Neuron (in vitro differentiated cells): ENCODE measurements around the gene SMPDL3B.
"Not testable (repeated sequence)": the region's sequence is repeated elsewhere in the genome, so short reads cannot be mapped to it uniquely, and the experiment has no call there.

Experiments
- H2AFZ ChIP-seq: one replicate; pipeline ENCODE4 v1.6.1; 2013; ENCODE audit warnings: low read depth, mild to moderate bottlenecking, inconsistent platforms, low read length, moderate library complexity
- H3K27me3 ChIP-seq: one replicate; pipeline ENCODE4 v1.6.1; 2013; ENCODE audit warnings: low read length; ENCODE audit not compliant: insufficient read depth
- H3K36me3 ChIP-seq: one replicate; pipeline ENCODE4 v1.6.1; 2013; ENCODE audit warnings: low read length; ENCODE audit not compliant: insufficient read depth
- H3K4me1 ChIP-seq: one replicate; pipeline ENCODE4 v1.6.1; 2013; ENCODE audit warnings: low read length; ENCODE audit not compliant: insufficient read depth
- H3K4me3 ChIP-seq: 2 replicates; pipeline ENCODE4 v1.5.1; 2013; ENCODE audit warnings: mild to moderate bottlenecking, low read length, moderate library complexity
- H3K9me3 ChIP-seq: one replicate; pipeline ENCODE4 v1.6.1; 2013; ENCODE audit warnings: low read length

Gene SMPDL3B

DNA sequence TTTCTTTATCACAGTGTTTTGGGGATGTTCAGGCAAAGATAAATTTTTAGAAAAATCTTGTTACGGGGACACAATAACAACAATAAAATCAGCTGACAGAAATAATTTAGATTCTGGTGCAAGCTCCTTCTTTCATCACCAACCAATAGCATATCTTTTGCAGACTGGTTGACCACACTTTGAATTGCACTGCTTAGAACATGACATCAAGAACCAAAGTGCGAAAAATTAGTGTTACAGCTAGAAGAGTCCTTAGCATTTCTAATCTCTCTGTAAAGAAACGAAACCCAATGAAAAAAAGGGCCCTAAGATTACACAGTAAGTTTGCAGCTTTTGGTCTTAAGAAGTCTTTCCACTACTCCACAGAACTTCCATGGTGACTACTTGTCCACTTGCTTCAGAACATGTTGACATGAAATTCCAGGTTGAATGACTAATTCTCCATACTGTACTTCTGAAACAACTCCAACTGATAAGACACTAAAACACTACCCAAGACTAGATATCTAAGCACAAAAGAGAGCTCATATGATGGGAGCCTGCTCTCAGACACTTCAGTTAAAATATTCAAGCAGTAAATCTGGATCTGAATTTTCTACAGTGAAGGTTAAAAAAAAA, 56.2 kb downstream of the SMPDL3B start:
- H3K36me3 ChIP-seq: peaks cover 74% of the 10 kb centered on the region

DNA sequence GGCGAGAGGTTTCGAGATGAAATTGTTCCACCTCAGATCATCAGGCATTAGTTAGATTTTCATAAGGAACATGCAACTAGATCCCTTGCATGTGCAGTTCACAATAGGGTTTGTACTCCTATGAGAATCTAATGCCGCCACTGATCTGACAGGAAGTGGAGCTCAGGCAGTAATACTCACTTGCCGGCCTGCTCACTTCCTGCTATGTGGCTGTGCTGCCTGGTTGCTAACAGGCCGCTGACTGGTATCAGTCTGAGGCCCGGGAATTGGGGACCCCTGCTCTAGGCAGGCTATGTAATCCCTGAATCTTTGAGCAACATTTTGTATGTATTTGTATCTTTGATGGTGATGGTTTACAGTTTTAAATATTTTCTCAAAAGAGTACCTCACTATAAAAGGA, 57.5 kb downstream of the SMPDL3B start:
- Histone ChIP-seq H3K27me3 (no peaks in the 10 kb centered on the region), H2AFZ (no peak overlapping the region), H3K36me3 (peaks cover 83% of the 10 kb centered on the region), H3K4me1 (no peaks in the 10 kb centered on the region), H3K9me3 (no peaks in the 10 kb centered on the region), H3K4me3 (no peak overlapping the region)

More for the DNA sequence above, 56.2 kb downstream of the SMPDL3B start:
- Histone ChIP-seq H2AFZ (no peak overlapping the region), H3K4me1 (no peaks in the 10 kb centered on the region), H3K9me3 (no peaks in the 10 kb centered on the region), H3K27me3 (no peaks in the 10 kb centered on the region), H3K4me3 (no peak overlapping the region)

DNA sequence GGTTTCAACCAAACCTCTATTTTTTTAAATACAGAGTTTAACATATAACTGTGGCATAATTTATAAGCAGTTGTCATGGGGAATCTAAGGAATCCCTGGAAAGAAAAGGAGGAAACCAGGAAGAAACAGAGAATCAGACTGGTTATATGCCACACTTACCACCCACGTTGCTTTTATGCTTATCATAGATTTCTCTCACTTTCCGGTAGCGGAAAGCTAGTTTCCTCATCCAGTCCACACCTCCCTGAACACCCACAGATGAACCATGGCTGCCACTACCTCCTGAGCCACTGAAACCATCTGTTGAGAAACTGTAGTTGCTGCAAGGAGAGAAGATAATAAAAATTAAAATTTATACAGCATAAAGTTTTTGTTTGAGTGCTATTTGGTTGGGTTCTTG, 58.4 kb downstream of the SMPDL3B start:
- H3K27me3 ChIP-seq: no peaks in the 10 kb centered on the region
- peaks cover 82% of the 10 kb centered on the region for H3K36me3 ChIP-seq
- no peaks in the 10 kb centered on the region for H3K9me3 ChIP-seq
- no peak overlapping the region for H3K4me3 ChIP-seq
- H2AFZ ChIP-seq: no peak overlapping the region
- no peaks in the 10 kb centered on the region for H3K4me1 ChIP-seq

DNA sequence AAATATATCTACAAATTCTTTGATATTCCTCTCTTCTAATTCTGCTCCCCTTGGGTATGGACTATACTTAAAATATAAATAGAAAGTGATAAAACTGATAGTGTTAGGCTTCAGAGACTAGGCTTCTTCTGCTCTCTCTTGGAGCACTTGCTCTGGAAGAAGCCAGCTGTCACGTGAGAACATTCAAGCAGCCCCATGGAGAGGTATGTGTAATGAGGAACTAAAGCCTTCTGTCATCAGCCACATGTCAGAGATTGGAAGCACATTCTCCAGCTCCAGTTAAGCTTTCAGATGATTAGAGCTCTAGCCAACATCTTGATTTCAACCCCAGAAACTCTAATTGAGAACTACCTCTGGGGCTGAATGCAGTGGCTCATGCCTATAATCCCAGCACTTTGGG, 59.3 kb downstream of the SMPDL3B start:
- H3K27me3 ChIP-seq: no peaks in the 10 kb centered on the region
- no peaks in the 10 kb centered on the region for H3K4me1 ChIP-seq
- H3K4me3 ChIP-seq: no peak overlapping the region
- H3K9me3 ChIP-seq: no peaks in the 10 kb centered on the region
- H2AFZ ChIP-seq: no peak overlapping the region
- H3K36me3 ChIP-seq: peaks cover 80% of the 10 kb centered on the region

DNA sequence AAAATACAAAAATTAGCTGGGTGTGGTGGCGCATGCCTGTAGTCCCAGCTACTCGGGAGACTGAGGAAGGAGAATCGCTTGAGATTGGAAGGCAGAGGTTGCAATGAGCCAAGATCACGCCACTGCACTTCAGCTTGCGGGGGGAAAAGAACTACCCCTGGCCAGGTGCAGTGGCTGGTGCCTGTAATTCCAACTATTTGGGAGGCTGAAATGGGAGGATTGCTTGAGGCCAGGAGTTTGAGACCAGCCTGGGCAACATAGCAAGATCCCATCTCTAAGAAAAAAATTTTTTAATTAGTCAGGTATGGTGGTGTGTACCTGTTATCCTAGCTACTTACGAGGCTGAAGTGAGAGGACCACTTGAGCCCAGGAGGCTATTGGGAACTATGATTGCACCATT, 59.7 kb downstream of the SMPDL3B start:
- not testable (repeated sequence) for H3K4me3 ChIP-seq, H3K9me3 ChIP-seq, H3K27me3 ChIP-seq, H2AFZ ChIP-seq, H3K4me1 ChIP-seq
- H3K36me3 ChIP-seq: peaks cover 81% of the 10 kb centered on the region

DNA sequence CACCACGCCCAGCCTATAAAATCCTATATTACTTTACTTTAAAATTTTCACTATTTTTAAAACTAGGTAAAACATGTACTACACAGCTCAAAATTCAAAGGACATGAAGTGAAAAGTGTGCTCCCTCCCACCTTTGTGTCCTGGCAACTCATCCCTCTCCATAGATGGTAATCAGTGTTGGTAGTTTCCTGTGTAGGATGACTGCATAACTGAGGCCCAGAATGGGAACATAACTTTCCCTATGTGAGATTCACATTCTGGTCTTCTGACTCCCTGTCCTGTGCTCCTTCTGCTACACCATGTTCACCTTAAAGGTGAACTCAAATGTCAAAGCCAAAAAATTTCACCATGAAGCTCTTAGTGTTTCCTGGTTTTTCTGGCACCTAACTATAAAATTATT, 64.3 kb downstream of the SMPDL3B start:
- H3K4me3 ChIP-seq: no peak overlapping the region
- no peaks in the 10 kb centered on the region for H3K27me3 ChIP-seq
- no peaks in the 10 kb centered on the region for H3K9me3 ChIP-seq
- peaks cover 66% of the 10 kb centered on the region for H3K36me3 ChIP-seq
- H3K4me1 ChIP-seq: no peaks in the 10 kb centered on the region
- H2AFZ ChIP-seq: no peak overlapping the region

DNA sequence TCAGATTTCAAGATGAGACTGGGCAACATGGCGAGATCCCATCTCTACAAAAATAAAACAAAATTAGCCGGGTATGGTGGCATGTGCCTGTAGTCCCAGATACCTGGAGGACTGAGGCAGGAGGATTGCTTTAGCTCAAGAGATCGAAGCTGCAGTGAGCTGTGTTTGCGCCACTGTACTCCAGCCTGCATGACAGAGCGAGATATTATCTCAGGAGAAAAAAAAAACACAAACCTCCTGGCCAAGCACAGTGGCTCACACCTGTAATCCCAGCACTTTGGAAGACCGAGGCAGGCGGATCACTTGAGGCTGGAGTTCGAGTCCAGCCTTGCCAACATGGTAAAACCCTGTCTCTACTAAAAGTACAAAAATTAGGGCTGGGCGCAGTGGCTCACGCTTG, 67.8 kb downstream of the SMPDL3B start:
- Histone ChIP-seq H3K27me3 (no peaks in the 10 kb centered on the region), H3K9me3 (no peaks in the 10 kb centered on the region), H3K4me3 (no peak overlapping the region), H3K36me3 (peaks cover 49% of the 10 kb centered on the region), H2AFZ (no peak overlapping the region), H3K4me1 (no peaks in the 10 kb centered on the region)

DNA sequence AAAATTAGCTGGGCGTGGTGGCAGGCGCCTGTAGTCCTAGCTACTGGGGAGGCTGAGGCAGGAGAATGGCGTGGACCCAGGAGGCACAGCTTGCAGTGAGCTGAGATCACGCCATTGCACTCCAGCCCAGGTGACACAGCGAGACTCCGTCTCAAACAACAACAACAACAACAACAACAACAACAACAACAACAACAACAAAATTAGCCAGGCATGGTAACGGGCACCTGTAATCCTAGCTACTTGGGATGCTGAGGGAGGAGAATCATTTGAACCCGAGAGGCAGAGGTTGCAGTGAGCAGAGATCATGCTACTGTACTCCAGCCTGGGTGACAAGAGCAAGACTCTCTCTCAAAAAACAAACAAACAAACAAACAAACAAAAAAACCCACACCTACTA, 68.3 kb downstream of the SMPDL3B start:
- peaks cover 44% of the 10 kb centered on the region for H3K36me3 ChIP-seq
- not testable (repeated sequence) for H3K9me3 ChIP-seq, H2AFZ ChIP-seq, H3K4me3 ChIP-seq, H3K4me1 ChIP-seq, H3K27me3 ChIP-seq
